ENCODE data around the gene CAPN5.

- TF ChIP-seq EZH2 (IDR thresholded peaks at IDR 0.05; ENCODE audit: borderline replicate concordance) (no peak), CTCF (IDR thresholded peaks at IDR 0.05; ENCODE audit: poor library complexity) (no peak), EZH2phosphoT487 (IDR thresholded peaks at IDR 0.05; ENCODE audit: low read depth, severe bottlenecking, unreplicated experiment) (no peak)
Observed at GRCh38 chr11:77035039-77035438, 31.7 kb upstream of the CAPN5 start.
